Common myeloid progenitor, CD34-positive (primary cell): ENCODE results near the gene SQOR.
A peak's percentile ranks its signal among the peaks of the same experiment; 100 is the strongest.

Experiments used
- CTCF ChIA-PET: fragments of 350-600 bp; sonication (Branson Sonifier 250); formaldehyde crosslinking; loops from one replicate; lab custom pipeline; 2021; ENCODE audit warnings: antibody characterized with exemption; lab: Charles Lee
- POLR2A ChIA-PET: fragments of 350-600 bp; sonication (Branson Sonifier 250); formaldehyde crosslinking; loops from one replicate; lab custom pipeline; 2021; ENCODE audit warnings: antibody characterized with exemption; lab: Charles Lee
- DNase-seq, 3 donors: peaks; one replicate each; pipeline versions ENCODE4 v3.0.0 to v3.0.0-alpha.2; 2013
- H3K27ac ChIP-seq, 2 experiments: 1 replicate in 1 of 2; 2 replicates in 1 of 2; pipeline ENCODE4 v1.7.0; 2013; ENCODE audit warnings: inconsistent platforms in 2 of 2, low read length in 2 of 2, mild to moderate bottlenecking in 2 of 2, low read depth in 1 of 2, moderate library complexity in 1 of 2; ENCODE audit not compliant: severe bottlenecking in 2 of 2, insufficient read depth in 1 of 2, poor library complexity in 1 of 2
- H3K27me3 ChIP-seq, 5 experiments: replicated peaks in 2 of 5; 1 replicate in 3 of 5; 2 replicates in 2 of 5; pipeline versions ENCODE4 v1.6.1 to v1.7.0; 2013; ENCODE audit warnings: low read length in 4 of 5, mild to moderate bottlenecking in 2 of 5, moderate library complexity in 2 of 5, inconsistent platforms in 1 of 5; ENCODE audit not compliant: insufficient read depth in 5 of 5, control insufficient read depth in 4 of 5
- H3K36me3 ChIP-seq, 4 experiments: 1 replicate in 2 of 4; 2 replicates in 2 of 4; pipeline versions ENCODE4 v1.6.1 to v1.7.0; 2013; ENCODE audit warnings: low read length in 3 of 4, control low read depth in 1 of 4, mild to moderate bottlenecking in 1 of 4; ENCODE audit not compliant: control insufficient read depth in 4 of 4, insufficient read depth in 4 of 4
- H3K4me1 ChIP-seq, 4 experiments: 1 replicate in 3 of 4; 2 replicates in 1 of 4; pipeline versions ENCODE4 v1.6.1 to v1.7.1; 2013; ENCODE audit warnings: low read length in 3 of 4, mild to moderate bottlenecking in 3 of 4, control low read depth in 1 of 4, inconsistent platforms in 1 of 4, moderate library complexity in 1 of 4; ENCODE audit not compliant: control insufficient read depth in 4 of 4, insufficient read depth in 4 of 4; ENCODE audit errors: control extremely low read depth in 1 of 4
- H3K4me3 ChIP-seq, 7 experiments: 1 replicate in 4 of 7; 2 replicates in 3 of 7; pipeline versions ENCODE4 v1.5.1 to v1.7.0; 2013; ENCODE audit warnings: mild to moderate bottlenecking in 7 of 7, low read length in 6 of 7, moderate library complexity in 6 of 7, inconsistent platforms in 2 of 7, low read depth in 2 of 7, control low read depth in 1 of 7; ENCODE audit not compliant: insufficient read depth in 4 of 7, control insufficient read depth in 1 of 7; ENCODE audit errors: extremely low read depth in 1 of 7
- H3K9me3 ChIP-seq, 5 experiments: 1 replicate in 4 of 5; 2 replicates in 1 of 5; pipeline versions ENCODE4 v1.6.1 to v1.7.1; 2013; ENCODE audit warnings: low read length in 4 of 5, mild to moderate bottlenecking in 2 of 5, inconsistent platforms in 1 of 5, low read depth in 1 of 5, moderate library complexity in 1 of 5; ENCODE audit not compliant: control insufficient read depth in 4 of 5, insufficient read depth in 2 of 5; ENCODE audit errors: control extremely low read depth in 1 of 5
- WGBS: methylation state at CpG from one replicate; pipeline ENCODE4 v1.1.5; 2013; ENCODE audit not compliant: insufficient coverage; 5-methylcytosine and 5-hydroxymethylcytosine counted together

Gene SQOR

DNA sequence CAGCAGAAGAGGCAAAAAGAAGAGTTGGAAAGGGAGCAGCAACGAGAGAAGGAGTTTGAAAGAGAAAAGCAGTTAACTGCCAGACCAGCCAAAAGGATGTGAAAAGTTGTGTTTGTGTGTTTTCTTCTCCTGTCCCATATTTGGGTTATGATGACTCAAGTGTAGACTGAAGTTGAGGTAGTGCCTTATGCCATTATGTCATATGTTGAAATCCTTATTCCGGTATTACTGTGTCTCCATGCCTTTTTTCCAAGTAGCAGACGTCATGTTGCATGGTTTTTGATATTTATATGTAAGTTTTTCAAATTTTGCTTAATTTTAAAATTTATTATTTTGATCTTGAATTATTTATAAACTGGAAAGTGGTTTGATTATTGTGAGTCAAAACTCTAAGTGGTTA is 28.4 kb upstream of the SQOR start:
- ChIA-PET POLR2A (no interaction called here), CTCF (interaction anchor here (1.4 to 1.9 kb wide), 2 partner anchors 7 to 19 kb away, joined by 5 to 6 read pairs; partner anchors contain the start of gene BLOC1S6)
- Histone ChIP-seq H3K27ac (no peak overlapping the region), H3K4me3 (no peak overlapping the region), H3K9me3 (no peaks in the 10 kb centered on the region), H3K27me3 (no peaks in the 10 kb centered on the region), H3K4me1 (peaks cover 0 to 10% (median 2%) of the 10 kb centered on the region in 4 experiments), H3K36me3 (peaks cover 2 to 25% (median 18%) of the 10 kb centered on the region in 4 experiments)
- DNase-seq = no peak
- 100% methylated on average over 2 of the region's 3 CpGs for WGBS

- ChIA-PET CTCF (interaction anchor here (1.0 to 1.9 kb wide), 3 partner anchors 20 to 178 kb away, joined by 3 to 6 read pairs (median 3); partner anchors contain the start of gene BLOC1S6), POLR2A (no interaction called here)
- Histone ChIP-seq H3K36me3 (peaks cover 2 to 25% (median 18%) of the 10 kb centered on the region in 4 experiments), H3K27ac (no peak overlapping the region), H3K27me3 (no peaks in the 10 kb centered on the region), H3K4me1 (peaks cover 0 to 10% (median 2%) of the 10 kb centered on the region in 4 experiments), H3K9me3 (no peaks in the 10 kb centered on the region), H3K4me3 (no peak overlapping the region)
- WGBS = no CpG with 5 or more reads among the region's 1 CpG
- DNase-seq = no peak
These were observed 28.0 kb upstream of the SQOR start for GRCh38 chr15:45606841-45607240.

DNA sequence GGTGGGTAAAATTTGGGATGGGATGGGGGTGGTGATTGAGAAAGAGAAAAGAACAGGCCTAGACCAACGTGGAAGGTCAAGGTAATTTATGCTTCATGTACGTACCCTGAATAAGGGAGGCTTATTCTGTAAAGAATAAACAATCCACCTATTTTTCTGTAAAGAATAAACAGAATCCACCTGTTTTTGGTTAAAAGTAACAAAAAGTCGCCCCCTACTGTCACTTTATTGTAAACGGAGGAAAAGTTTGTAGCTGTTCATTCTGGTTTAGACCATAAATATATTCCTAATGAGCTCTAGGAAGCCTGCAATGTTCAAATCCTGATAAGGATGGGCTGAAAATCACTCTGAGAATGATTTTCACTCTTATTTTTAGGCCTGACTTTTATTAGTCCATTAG is 23.5 kb upstream of the SQOR start:
- Histone ChIP-seq H3K36me3 (peaks cover 2 to 18% (median 7%) of the 10 kb centered on the region in 4 experiments), H3K4me1 (no peaks in the 10 kb centered on the region), H3K27ac (no peak overlapping the region), H3K9me3 (no peaks in the 10 kb centered on the region), H3K4me3 (no peak overlapping the region), H3K27me3 (no peaks in the 10 kb centered on the region)
- DNase-seq = peak in 2 of 3 donors; percentile 42 to 56
- 0% methylated on average over 1 of the region's 4 CpGs for WGBS
- POLR2A ChIA-PET = no interaction called here
- CTCF ChIA-PET = interaction anchor here (0.9 to 4.7 kb wide), 12 partner anchors 9 to 197 kb away, joined by 3 to 76 read pairs (median 5); partner anchors contain the start of gene BLOC1S6

DNA sequence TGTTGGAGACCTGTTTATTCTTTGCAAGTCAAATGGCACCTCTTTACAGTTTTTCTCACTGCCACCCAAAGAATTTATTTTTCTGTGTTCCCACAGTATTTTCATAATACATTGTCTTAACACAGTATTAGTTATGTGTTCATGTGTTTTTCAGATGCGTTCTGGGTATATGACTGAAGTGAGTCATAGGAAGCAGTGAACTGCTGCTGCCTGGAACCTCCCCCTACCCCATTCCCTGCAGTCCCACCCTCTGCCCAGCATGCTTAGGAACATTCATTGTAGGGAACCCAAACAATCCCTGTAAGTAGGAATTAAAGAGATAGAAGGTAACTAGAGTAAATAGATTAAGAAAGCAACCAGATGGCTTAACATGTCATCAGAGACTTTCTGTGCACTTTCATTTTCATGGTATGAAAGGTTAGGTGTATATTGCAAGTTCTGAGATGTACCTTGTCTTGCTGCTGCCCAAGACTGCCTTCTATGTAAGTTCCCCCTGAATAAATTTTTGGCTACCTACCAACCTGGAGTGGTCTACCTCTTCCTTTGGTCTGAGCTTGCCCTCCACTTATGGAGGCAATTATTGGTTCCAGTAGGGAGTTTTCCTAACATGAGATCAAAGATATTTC is 21.9 kb upstream of the SQOR start:
- H3K27me3 ChIP-seq = no peaks in the 10 kb centered on the region

GRCh38 chr15:45616901-45617323 is 17.9 kb upstream of the SQOR start:
- Histone ChIP-seq H3K9me3 (no peaks in the 10 kb centered on the region), H3K4me3 (no peak overlapping the region), H3K4me1 (no peaks in the 10 kb centered on the region), H3K27ac (no peak overlapping the region), H3K36me3 (no peaks in the 10 kb centered on the region), H3K27me3 (no peaks in the 10 kb centered on the region)
- DNase-seq = no peak
- ChIA-PET CTCF (interaction anchor here (0.9 to 2.4 kb wide), 3 partner anchors 21 to 184 kb away, joined by 3 to 16 read pairs (median 4); no protein-coding TSS in a partner anchor), POLR2A (interaction anchor here (0.6 kb wide), 1 partner anchor 95 kb away, joined by 4 read pairs; no protein-coding TSS in a partner anchor)
- 81% methylated on average over 3 of the region's 3 CpGs for WGBS

More for the DNA sequence above, 21.9 kb upstream of the SQOR start:
- no peak for DNase-seq
- H3K9me3 ChIP-seq = no peaks in the 10 kb centered on the region
- no CpG with 5 or more reads among the region's 1 CpG for WGBS
- ChIA-PET POLR2A (no interaction called here), CTCF (interaction anchor here (0.6 to 4.7 kb wide), 21 partner anchors 10 to 214 kb away, joined by 3 to 76 read pairs (median 4); partner anchors contain the start of genes BLOC1S6 and SQOR)
- peaks cover 0 to 6% (median 2%) of the 10 kb centered on the region in 4 experiments for H3K36me3 ChIP-seq
- no peak overlapping the region for H3K4me3 ChIP-seq
- H3K4me1 ChIP-seq = no peaks in the 10 kb centered on the region
- H3K27ac ChIP-seq = no peak overlapping the region

- Histone ChIP-seq H3K4me3 (no peak overlapping the region), H3K9me3 (no peaks in the 10 kb centered on the region), H3K27me3 (peaks cover 0 to 1% (median 0%) of the 10 kb centered on the region in 5 experiments), H3K36me3 (no peaks in the 10 kb centered on the region), H3K4me1 (no peaks in the 10 kb centered on the region), H3K27ac (no peak overlapping the region)
- DNase-seq = peak; percentile 37 to 80 (median 67)
- ChIA-PET POLR2A (interaction anchor here (0.6 kb wide), 1 partner anchor 87 kb away, joined by 3 read pairs; no protein-coding TSS in a partner anchor), CTCF (no interaction called here)
- 100% methylated on average over 5 of the region's 5 CpGs for WGBS
These were observed 16.0 kb upstream of the SQOR start for GRCh38 chr15:45618813-45619212.

DNA sequence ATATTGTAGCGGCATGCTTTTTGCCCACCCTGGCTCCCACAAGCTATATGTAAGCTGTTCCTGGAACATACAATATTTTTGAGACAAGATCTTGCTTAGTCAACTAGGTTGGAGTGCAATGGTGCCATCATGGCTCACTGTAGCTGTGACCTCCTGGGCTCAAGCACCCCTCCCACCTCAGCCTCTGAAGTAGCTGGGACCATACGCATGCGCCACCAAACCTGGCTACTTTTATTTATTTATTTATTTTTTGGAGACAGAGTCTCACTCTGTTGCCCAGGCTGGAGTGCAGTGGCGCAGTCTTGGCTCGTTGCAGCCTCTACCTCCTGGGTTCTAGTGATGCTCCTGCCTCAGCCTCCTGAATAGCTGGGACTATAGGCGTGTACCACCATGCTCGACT is 6.7 kb upstream of the SQOR start:
- H3K36me3 ChIP-seq = no peaks in the 10 kb centered on the region
- WGBS = 97% methylated on average over 4 of the region's 7 CpGs
- no peak overlapping the region for H3K4me3 ChIP-seq
- no peaks in the 10 kb centered on the region for H3K27me3 ChIP-seq
- no peak for DNase-seq
- ChIA-PET POLR2A (interaction anchor here (0.6 kb wide), 1 partner anchor 10 kb away, joined by 3 read pairs; no protein-coding TSS in a partner anchor), CTCF (interaction anchor here (0.7 kb wide), 1 partner anchor 36 kb away, joined by 5 read pairs; no protein-coding TSS in a partner anchor)
- H3K4me1 ChIP-seq = peaks cover 0 to 7% (median 0%) of the 10 kb centered on the region in 4 experiments
- H3K27ac ChIP-seq = no peak overlapping the region
- peaks cover 4 to 25% (median 8%) of the 10 kb centered on the region in 5 experiments for H3K9me3 ChIP-seq
